GM18519 (cell line): ENCODE measurements around the gene TMBIM6.

Experiments
- ATAC-seq: cut with Tn5 transposase; IDR thresholded peaks from one replicate; pipeline ENCODE4 v1.9.1; 2021; ENCODE audit warnings: mild to moderate bottlenecking, moderate library complexity; ENCODE audit not compliant: unreplicated experiment, low FRiP score

TMBIM6 gene

DNA sequence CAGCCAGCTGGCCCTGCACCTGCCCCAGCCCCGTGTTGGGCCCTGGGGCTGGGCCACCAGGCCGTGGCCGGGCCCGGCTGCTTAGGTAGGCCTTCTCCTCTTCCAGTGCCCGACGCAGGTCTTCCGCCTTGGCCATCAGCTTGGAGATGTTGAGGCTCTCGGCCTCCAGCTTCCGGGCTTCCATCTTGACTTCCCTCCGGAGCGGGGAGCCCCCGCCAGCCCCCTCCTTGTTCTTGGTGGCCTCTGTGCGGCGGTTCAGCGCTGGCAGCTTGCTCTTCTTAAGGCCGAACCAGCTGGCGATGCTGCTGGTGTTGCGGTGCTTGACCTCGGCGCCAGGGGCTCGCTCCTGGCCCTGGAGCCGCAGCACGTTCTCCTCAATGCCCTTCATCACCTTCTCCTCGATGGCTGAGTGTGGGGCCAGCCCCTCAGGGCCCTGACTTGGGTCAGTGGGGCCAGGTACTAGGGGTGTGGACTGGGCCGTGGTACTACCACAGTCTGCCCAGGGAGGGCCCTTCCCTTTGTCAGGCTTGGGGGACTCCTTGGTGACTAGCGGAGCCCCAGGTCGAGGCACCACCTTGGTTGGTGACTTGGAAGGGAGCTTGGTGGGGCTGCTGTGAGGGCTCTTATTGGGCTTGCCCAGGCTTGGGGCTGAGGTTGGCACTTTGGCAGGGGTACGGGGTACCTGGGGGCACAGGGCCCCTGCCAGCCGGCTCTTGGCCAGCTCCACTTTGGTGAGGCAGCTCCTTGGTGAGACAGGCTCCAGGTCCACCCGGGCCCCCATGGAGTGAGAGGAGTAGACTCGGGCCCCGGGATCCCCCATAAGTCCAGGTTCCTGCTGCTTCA, 53.7 kb downstream of the TMBIM6 start:
- ATAC-seq: no peak

DNA sequence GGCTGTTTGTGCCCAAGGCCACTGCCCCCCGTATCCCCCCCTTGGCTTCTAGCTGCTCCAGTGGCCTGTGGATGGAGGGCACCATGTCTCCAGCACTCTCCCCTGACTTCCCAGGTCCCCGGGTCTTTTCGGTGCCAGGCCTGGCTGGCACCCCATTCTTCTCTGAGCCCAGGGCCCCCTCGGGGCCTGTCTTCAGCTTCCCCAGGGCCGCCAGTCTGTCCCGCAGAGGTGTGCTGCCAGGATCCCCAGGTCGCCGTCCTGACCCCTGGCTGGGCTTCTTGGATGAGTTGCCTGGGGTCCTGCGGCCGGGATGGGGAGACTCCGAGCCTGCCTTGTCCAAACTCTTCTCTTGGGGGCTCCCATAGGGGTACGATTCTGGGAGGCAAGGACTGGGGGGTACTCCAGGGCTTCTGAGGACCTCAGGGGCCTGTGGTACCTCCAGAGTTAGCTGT, 54.3 kb downstream of the TMBIM6 start:
- ATAC-seq: no peak

DNA sequence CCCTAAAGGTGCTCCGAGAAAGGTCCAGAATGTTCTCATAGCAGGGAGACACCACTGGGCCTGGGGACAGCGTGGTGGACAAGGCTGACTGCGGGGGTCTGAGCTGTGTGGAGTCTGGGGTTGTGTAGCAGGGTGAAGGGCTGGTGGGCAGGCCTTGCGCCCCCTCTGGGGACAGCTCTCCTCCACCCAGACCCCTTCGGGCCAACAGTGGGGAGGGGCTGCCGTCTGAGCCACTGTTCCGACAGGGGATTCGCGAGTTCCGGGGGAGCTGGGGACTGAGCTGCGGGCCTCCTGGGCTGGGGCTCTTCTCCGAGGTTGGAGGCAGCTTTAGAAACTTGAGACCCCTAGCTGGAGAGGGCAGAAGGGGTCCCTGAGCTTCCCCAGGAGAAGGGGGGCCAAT, 54.8 kb downstream of the TMBIM6 start:
- ATAC-seq: no peak

DNA sequence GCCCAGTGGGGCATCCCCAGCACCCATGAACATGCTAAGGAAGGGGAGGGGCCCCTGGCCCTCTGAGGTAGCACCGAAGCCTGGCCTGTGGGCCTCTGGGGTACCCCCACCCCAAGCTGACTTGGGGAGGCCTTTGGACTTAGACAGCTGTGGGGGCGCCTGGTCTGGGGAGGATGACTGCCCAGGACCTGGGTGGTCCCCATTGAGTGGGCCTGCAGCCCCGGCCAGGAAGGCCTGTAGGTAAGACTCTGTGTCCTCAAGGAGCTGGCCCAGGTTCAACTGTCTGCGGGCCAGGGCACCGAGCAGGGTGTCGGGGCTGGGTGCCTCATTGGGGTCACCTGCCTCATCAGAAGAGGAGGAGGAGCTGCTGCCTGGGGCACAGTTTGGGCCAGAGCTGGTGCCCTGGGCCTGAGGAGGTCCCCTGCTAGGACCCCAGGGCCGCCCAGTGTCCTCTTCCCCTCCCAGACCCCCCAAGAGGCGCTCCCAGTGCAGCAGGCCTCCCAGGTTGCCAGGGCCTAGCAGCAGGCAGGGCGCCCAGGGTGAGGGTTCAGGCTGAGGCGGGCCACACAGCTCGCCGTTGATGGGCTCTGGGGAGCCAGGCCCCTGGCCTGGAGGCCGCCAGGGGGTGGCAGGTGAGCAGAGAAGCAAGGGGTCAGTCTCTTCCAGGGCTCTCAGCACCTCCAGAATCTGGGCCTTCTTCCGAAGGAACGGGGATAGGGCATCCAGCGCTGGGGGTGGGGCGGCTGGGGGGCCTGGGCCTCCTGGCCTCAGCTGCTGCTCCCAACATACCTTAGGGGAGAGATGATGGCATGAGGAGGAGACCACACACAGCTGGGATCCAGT, 55.5 kb downstream of the TMBIM6 start:
- no peak for ATAC-seq

DNA sequence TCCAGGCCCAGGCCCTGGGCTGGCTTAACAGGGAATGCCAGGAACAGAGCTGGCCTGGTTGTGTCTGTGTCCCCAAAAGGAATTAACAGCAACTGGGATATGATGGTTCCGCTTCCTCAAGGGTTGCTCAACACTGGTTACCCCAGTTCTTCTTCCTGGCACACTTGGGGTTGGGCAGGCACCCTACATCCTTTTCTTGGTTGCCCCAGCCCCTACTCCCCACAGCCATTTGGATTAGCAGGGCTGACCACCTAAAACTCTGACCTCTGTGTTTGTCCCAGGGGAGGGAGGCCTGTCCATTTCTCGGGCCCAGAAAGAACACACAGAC, 56.1 kb downstream of the TMBIM6 start:
- no peak for ATAC-seq

DNA sequence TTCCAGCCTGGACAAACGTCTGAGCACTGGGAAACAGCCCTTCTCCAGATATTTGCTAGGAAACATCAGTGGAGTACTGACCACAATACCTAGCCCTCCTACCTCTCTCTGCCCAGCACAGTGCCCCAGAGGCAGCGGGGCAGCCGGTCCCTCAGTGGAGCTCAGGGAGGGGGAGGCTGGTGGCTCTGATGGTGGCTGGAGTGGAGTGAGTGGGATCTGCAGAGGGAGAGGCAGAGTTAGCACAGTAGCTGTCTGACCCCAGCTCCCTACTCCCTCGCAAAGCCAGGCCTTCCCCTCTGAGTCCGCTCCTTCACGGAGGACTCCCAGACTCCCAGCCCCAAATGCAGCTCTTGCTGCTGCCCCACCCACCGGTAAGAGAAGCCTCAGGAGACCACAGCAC, 56.9 kb downstream of the TMBIM6 start:
- ATAC-seq: no peak

DNA sequence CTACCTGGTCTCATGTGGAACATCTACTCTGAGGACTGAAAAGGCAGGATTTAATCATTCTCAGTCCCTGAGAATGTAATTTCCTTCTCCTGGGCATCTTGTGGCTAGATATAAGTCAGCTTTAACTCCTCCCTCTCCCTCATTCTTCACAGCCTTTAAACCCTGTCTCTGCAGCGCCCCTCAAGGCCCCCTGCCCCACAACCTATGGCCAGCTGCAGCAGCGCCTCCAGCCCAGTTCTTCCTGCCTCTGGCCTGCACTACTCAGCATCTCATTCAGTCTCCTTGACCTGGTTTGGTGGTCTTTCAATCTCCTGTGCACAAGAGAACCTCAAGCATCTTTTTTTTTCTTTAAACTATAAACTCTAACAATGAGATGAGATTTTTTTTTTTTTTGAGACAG, 57.6 kb downstream of the TMBIM6 start:
- ATAC-seq: no peak

DNA sequence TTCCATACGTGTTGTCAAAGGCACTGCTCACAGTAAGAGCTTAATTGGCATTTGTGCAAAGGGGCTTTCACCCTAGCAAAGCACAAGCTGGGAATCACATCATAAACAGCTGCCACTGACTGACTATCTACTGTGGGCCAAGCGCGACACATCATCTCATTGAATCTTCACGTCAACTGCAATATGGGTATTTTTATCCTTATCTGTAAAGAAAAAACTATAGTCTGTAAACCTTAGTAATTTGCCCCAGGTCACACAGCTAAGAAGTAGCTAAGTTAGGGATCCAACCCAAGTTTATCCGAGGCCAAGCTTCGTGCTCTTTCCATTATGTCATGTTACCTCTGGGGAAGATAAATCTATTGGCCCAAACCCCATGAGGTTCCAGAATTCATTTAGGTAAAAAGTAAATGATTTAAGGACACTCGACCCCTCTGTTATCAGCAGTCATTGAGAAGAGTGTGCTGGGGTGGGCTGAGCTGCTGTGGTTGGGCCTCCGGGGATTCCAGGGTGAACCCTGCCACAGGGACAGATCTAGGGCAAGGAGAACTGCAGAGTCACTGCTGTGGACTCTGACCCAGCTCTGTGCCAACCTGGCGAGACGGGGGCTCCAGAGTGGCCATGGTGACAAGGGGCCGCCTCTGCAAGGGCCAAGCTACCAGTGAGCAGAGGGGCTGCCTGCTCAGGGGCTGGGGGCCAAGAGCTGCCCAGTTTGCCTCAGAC, 59.2 kb downstream of the TMBIM6 start:
- ATAC-seq: no peak

DNA sequence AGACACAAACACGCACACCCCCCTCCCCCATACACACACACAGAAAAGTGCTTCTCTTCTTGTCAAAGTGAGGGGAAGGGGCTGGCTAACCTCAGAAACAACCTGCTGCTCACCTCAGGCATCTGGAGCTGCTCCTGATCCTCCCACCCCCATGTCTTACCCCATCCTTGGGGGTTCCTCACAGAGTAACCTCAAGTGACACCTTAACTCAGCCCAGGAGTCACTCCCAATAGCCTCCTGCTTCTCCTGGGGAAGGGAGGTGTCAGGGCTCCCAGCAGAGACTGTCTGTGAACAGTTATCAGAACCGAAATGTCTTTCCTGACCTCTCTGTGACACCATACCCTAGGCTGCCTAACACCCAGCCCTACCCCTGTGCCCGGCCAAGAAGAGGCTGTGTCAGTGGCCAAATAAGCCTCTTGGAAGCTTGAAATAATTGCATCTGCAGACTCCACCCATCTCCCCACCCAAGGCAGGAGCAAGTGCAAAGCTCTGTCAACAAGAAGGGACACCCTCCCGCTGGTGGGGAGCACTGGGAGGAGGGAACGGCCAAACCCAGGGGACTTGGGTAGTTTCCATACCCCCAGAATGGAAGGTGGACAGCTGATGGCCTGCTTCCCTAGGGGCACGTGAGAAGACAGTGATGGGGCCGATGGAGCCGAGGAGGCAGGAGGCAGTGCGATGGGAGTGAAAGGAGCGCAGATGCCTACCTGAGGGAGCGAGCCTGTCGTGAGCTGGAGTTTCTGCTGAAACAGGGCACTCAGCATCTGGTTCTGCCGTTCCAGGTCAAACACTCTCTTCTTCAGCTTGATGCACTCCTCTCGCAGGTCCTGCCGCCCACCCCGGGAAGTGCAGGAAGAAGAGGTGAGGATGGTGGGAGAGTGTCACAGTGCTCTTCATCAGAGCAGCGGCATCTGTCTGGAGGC, 60.0 kb downstream of the TMBIM6 start:
- no peak for ATAC-seq

DNA sequence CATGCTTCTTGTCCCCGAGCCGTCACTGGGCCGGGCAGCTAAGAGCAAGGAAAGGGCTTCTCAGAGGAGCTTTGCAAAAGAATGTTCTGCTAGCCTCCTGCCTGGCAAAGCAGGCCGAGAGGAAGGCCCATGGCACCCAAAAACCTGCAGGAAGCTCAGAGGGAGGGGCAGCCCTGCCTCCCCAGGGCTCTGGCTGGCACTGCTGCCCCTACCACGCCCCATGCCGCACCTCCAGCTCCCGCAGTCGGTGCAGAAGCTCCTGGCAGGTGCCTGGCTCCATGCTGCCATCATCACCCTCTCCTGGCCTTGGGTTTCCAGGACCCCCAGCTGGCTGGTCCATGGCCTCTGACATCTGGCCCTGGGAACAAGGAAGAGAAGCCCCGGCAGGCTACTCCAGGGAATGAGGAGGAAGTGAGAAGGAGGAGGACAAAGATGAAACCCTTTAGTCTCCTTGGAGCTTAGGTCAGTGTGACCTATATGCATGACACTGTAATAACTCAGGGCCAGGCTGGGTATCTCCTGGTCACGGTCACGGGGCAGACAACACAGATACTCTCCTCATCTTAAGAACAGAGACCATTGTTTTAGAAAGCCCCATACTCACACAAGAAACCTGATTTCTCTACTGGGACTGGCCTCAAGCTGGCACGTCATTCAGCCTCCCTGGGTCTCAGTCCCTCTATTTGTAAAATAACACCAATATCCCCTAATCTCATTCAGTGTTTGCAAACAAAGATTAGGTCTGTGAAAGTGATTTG, 62.5 kb downstream of the TMBIM6 start:
- ATAC-seq: no peak

DNA sequence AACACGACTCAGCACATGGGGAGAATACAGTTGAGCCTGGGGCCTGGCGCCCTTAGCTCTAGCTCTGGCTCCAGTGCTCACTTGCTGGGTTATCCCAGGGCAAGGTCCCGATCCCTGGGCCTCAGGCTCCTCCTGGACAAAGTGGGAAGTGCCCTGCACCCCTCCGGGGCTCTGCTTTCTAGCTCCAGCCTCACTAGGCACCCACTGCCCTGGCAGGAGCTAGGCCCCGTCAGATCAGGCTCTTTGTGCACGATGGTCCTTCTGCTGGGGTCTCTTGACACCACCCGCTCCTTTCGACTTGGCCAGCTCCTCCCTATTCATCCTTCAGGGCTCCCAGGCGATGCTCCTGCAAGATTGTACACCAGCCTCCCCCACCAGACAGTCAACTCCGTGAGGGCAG, 63.5 kb downstream of the TMBIM6 start:
- ATAC-seq: no peak

DNA sequence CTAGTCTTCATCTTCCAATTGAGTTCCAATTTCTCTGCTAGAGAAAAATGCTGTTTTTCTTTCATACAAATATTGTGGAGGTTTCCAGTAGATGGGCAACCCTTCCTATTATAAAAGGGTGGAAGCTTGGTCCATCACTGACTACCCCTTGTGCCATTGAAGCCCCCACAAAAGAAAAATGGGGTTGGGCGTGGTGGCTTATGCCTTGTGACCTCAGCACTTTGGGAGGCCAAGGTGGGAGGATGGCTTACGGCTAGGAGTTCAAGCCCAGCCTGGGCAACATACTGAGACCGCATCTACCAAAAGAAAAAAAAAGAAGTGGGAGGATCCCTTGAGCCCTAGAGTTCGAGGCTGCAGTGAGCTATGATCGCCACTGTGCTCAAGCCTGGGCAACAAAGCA, 64.1 kb downstream of the TMBIM6 start:
- ATAC-seq: no peak

DNA sequence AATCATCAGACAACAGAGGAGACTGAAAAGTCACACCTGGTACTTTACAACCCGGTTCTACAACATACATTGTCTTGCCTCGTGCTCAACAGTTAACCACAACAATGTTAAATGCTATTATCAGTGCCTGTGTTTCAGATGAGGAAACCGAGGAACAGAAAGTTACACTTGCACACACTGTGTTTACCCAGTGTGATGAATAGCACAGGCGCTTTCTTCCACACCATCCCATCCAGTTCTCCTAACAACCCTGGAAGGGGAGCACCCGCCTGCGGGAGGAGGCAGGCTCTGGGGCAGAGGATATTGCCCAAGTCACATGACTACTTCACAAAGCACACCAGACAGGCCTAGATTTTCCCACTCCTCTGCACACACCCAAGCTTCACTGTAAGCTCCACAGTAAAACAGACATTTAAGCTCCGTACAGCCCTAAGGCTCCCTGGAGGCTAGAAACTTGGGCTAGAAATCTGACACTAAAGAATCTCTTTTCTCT, 65.0 kb downstream of the TMBIM6 start:
- no peak for ATAC-seq

DNA sequence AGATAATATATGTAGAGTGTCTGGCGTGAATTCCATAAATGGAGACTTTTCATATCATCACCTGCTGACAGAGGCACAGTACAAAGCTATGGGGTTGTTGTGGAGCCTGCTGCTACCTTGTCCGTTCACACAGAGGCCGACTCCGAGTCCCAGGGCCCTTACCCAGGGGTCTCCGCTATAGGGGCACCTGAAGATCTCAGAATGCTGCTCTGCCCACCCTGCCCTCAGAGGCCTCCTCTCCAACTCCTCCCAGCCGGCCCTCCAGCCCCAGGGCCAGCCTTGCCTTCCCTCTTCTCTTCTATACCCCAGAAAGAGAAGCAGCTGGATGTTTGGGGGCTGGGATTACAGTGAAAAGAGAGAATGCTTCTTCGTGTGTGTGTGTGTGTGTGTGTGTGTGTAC, 65.5 kb downstream of the TMBIM6 start:
- ATAC-seq: no peak

DNA sequence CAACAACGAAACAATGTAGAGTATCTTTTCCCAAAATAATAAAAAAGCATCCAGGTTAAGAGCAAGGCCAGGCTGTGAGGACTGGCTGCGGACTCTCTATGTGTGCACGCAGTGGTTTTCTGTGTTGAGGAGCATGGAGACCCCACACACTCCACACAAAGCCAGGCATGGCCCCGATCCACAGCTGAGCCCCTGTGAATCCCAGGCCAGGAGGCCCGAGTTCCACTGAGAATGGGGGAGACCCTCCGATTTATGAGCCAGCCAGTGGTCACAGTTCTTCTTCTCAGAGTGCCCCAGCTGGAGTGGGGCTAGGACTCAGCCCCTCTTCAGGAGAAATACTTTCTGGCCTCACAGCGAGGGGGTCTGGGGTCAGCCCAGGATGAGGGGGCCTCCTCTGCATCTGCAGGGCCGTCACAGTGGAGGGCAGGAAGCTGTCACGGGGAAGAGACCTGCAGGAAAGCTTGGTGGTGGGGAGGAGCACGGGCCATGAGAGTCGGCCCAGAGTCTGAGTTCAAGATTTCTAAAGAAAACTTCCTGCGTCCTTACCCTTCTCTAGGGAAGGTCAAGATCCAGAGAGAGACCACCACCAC, 66.7 kb downstream of the TMBIM6 start:
- ATAC-seq: no peak

DNA sequence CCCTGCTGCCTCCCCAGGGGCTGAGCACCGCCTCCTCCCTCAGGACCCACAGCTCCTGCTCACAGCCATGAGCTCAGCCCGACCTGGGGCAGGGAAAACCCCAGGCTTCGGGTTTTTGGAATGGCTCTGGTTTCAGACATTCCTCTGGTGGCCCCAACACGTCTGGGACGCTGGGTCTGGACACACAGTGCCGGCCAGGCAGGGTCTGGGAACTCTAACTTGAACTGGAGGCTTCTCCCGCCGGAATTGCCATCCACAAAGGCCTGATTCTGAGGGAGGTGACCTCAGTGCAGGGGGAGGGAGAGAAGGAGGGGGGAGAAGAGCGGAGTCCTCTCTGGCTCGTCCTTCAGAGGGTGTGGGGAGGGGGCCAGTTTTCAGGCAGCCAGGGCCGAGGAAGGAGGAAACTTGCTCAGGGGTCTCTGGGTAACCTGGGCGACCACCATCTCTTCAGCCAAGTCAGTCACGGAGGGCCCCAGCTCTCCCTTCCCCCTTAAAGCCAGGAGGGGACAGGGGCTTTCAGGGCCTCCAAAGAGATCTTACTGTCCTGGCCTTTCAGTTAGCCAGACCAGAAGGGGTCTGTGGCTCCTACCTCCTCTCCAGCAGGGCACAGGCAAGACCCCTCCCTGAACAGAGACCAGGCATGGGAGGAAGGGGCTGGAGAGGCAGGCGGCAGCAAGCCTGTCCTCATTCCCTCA, 67.5 kb downstream of the TMBIM6 start:
- ATAC-seq: no peak

DNA sequence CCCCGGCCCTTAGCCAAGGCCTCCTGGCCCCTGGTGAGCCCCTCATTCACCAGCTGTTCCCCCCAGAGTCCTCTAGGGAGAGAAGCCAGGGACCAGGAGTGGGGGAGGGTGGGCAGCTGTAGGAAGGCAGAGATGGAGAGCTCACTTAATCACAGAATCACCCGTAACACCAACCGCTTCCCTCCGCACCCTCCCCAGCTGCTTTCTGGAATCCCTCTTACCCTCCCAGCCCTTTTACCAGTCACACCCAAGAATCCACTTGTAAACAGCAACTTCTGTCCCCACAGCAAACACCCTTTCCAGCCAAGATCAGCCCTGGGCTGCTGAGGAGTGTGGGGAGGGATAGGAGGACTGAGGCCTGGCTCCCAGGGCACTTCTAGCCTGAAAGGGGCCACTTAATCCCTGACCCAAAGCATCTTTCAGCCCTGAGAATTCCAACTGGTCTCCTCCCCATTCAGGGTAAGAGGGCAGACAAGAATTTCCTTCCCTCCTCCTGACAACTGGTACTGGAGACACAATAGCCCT, 68.1 kb downstream of the TMBIM6 start:
- ATAC-seq: no peak

DNA sequence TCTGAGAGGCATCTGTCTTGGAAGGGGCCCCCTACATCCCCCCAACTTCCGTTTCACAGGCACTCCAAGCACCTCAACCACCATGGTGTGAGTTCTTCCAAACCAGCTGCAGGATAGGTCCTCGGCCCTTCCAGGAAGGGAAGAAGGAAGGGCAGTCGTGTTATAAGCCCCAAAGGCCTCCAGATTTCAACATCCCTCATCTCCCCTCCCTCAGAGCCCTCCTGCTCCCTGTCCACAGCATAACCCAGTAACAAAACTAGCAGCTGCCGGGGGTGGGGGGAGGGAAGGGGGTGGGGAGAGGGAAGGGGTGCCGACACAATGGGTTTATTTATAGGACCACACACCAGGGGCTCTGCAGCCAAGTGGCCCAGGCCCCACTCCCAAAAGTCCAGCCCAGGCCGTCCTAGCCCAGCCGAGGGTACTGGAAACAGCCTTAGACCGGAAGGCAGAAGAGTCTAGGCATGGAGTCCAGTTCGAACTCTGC, 68.6 kb downstream of the TMBIM6 start:
- ATAC-seq: no peak
